K562 (cell line): ENCODE results near the gene ZNF277.

Experiments
- ARNT ChIP-seq, 2 experiments: fragments of 450-650 bp; IDR thresholded peaks; 2 replicates each; pipeline ENCODE4 v1.6.1; 2016; ENCODE audit warnings: mild to moderate bottlenecking in 1 of 2
- FOXJ3 ChIP-seq: sonication (generic); formaldehyde crosslinking; IDR thresholded peaks from 2 replicates; pipeline ENCODE4 v1.4.0; 2020; ENCODE audit warnings: mild to moderate bottlenecking, missing genetic modification reagents
- HNRNPLL ChIP-seq: fragments of 200-400 bp; formaldehyde crosslinking; IDR thresholded peaks from 2 replicates; pipeline ENCODE4 v1.6.1; 2017; ENCODE audit warnings: low read length, low read depth, mild to moderate bottlenecking; ENCODE audit not compliant: poor library complexity, severe bottlenecking
- MYC ChIP-seq, 2 experiments: fragments of 250-450 bp in 1 of 2; sonication (Bioruptor Pico) in 1 of 2; IDR thresholded peaks; 2 replicates each; pipeline versions ENCODE4 v1.5.1 to v1.6.1; 2012 to 2021; ENCODE audit warnings: low read depth in 2 of 2, borderline replicate concordance in 1 of 2, improper control_type of control experiment in 1 of 2, low read length in 1 of 2, mild to moderate bottlenecking in 1 of 2, moderate library complexity in 1 of 2
- POLR2A ChIP-seq: fragments of 450-650 bp; conservative IDR thresholded peaks from 2 replicates; pipeline ENCODE4 v1.6.1; 2016
- PTTG1 ChIP-seq: fragments of 450-650 bp; IDR thresholded peaks from 2 replicates; pipeline ENCODE4 v1.6.1; 2016; ENCODE audit warnings: low read depth, mild to moderate bottlenecking, missing genetic modification characterization, missing compliant biosample characterization
- ZFX ChIP-seq: sonication (generic); formaldehyde crosslinking; IDR thresholded peaks from 2 replicates; pipeline ENCODE4 v1.8.0; 2022; ENCODE audit warnings: mild to moderate bottlenecking, missing genetic modification reagents, moderate library complexity
- ZSCAN29 ChIP-seq: fragments of 450-650 bp; IDR thresholded peaks from 2 replicates; pipeline ENCODE4 v1.6.1; 2017
- TF ChIP-seq, protein P1 (sequence below): fragments of 250-450 bp; sonication (Bioruptor Pico); IDR thresholded peaks from 2 replicates; pipeline ENCODE4 v1.5.0; 2020; ENCODE audit warnings: mild to moderate bottlenecking
- TF ChIP-seq, protein P2 (sequence below), 3 experiments: IDR thresholded peaks in 2 of 3; conservative IDR thresholded peaks in 1 of 3; 2 replicates each; pipeline ENCODE4 v1.5.1; 2011 to 2012; ENCODE audit warnings: low read length in 3 of 3, mild to moderate bottlenecking in 3 of 3, control low read depth in 2 of 3, improper control_type of control experiment in 1 of 3, inconsistent platforms in 1 of 3, low read depth in 1 of 3, mixed read lengths in 1 of 3, moderate library complexity in 1 of 3; ENCODE audit not compliant: insufficient read depth in 2 of 3
- TF ChIP-seq, protein P3 (sequence below): sonication (generic); formaldehyde crosslinking; IDR thresholded peaks from 2 replicates; pipeline ENCODE4 v1.8.1; 2022; ENCODE audit warnings: missing genetic modification reagents
- TF ChIP-seq, protein P4 (sequence below): fragments of 450-650 bp; IDR thresholded peaks from 2 replicates; pipeline ENCODE4 v1.7.0; 2016; ENCODE audit warnings: borderline replicate concordance
- TF ChIP-seq, protein P5 (sequence below): sonication (generic); formaldehyde crosslinking; IDR thresholded peaks from 2 replicates; pipeline ENCODE4 v1.8.0; 2022; ENCODE audit warnings: missing genetic modification reagents, mild to moderate bottlenecking, borderline replicate concordance
- TF ChIP-seq, protein P6 (sequence below): fragments of 250-450 bp; sonication (Bioruptor Pico); IDR thresholded peaks from 2 replicates; pipeline ENCODE4 v1.4.0; 2020; ENCODE audit warnings: borderline replicate concordance

DNA sequence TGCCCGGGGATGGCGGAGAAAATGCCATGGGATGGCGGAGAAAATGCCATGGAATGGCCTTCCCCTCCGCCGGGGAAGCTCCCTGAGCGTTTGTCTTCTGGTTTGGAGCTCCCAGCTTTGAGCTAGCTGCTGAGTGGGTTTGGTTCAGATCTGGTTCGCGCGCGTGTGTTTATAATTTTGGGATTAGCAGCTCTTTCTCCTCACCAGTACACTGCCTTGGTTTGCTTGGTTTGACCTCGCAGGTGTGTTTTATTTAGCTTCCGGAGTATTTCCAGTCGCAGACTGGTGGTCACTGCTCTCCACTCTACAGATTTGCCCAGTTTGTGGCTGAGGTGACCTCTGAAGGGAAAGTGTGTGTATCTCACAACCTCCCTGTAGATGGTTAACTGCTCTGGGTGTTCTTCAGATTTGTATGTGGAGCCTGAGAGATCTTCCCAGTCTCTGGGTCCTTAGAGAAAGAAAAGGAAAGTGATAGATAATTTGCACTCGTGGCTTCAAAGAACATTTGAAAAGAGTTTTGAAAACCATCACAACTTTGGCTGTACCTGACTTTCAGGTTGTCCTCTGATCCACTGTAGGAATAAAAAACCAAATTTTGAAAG is 597 bp downstream of the ZNF277 start:
- no peak for TF ChIP-seq MYC (IDR thresholded peaks at IDR 0.05; ENCODE audit: low read depth, low read length)
- TF ChIP-seq MYC (CRISPR knock-in tag; IDR thresholded peaks at IDR 0.05; ENCODE audit: borderline replicate concordance, low read depth) = no peak
- TF ChIP-seq, protein P1, sequence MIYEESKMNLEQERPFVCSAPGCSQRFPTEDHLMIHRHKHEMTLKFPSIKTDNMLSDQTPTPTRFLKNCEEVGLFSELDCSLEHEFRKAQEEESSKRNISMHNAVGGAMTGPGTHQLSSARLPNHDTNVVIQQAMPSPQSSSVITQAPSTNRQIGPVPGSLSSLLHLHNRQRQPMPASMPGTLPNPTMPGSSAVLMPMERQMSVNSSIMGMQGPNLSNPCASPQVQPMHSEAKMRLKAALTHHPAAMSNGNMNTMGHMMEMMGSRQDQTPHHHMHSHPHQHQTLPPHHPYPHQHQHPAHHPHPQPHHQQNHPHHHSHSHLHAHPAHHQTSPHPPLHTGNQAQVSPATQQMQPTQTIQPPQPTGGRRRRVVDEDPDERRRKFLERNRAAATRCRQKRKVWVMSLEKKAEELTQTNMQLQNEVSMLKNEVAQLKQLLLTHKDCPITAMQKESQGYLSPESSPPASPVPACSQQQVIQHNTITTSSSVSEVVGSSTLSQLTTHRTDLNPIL (CRISPR knock-in tag) = no peak
- no peak for TF ChIP-seq FOXJ3 (CRISPR knock-in tag)
- TF ChIP-seq, protein P2, sequence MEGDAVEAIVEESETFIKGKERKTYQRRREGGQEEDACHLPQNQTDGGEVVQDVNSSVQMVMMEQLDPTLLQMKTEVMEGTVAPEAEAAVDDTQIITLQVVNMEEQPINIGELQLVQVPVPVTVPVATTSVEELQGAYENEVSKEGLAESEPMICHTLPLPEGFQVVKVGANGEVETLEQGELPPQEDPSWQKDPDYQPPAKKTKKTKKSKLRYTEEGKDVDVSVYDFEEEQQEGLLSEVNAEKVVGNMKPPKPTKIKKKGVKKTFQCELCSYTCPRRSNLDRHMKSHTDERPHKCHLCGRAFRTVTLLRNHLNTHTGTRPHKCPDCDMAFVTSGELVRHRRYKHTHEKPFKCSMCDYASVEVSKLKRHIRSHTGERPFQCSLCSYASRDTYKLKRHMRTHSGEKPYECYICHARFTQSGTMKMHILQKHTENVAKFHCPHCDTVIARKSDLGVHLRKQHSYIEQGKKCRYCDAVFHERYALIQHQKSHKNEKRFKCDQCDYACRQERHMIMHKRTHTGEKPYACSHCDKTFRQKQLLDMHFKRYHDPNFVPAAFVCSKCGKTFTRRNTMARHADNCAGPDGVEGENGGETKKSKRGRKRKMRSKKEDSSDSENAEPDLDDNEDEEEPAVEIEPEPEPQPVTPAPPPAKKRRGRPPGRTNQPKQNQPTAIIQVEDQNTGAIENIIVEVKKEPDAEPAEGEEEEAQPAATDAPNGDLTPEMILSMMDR (IDR thresholded peaks at IDR 0.05 in 2 of 3, conservative IDR thresholded peaks at IDR 0.05 in 1 of 3; ENCODE audit: insufficient read depth in 2 of 3, low read depth in 1 of 3, low read length in 3 of 3) = no peak
- no peak for TF ChIP-seq ARNT (IDR thresholded peaks at IDR 0.05)
- TF ChIP-seq, protein P3, sequence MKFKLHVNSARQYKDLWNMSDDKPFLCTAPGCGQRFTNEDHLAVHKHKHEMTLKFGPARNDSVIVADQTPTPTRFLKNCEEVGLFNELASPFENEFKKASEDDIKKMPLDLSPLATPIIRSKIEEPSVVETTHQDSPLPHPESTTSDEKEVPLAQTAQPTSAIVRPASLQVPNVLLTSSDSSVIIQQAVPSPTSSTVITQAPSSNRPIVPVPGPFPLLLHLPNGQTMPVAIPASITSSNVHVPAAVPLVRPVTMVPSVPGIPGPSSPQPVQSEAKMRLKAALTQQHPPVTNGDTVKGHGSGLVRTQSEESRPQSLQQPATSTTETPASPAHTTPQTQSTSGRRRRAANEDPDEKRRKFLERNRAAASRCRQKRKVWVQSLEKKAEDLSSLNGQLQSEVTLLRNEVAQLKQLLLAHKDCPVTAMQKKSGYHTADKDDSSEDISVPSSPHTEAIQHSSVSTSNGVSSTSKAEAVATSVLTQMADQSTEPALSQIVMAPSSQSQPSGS (CRISPR knock-in tag) = no peak
- no peak for TF ChIP-seq ZSCAN29
- TF ChIP-seq, protein P4, sequence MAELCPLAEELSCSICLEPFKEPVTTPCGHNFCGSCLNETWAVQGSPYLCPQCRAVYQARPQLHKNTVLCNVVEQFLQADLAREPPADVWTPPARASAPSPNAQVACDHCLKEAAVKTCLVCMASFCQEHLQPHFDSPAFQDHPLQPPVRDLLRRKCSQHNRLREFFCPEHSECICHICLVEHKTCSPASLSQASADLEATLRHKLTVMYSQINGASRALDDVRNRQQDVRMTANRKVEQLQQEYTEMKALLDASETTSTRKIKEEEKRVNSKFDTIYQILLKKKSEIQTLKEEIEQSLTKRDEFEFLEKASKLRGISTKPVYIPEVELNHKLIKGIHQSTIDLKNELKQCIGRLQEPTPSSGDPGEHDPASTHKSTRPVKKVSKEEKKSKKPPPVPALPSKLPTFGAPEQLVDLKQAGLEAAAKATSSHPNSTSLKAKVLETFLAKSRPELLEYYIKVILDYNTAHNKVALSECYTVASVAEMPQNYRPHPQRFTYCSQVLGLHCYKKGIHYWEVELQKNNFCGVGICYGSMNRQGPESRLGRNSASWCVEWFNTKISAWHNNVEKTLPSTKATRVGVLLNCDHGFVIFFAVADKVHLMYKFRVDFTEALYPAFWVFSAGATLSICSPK = no peak
- TF ChIP-seq POLR2A = no peak
- TF ChIP-seq, protein P5, sequence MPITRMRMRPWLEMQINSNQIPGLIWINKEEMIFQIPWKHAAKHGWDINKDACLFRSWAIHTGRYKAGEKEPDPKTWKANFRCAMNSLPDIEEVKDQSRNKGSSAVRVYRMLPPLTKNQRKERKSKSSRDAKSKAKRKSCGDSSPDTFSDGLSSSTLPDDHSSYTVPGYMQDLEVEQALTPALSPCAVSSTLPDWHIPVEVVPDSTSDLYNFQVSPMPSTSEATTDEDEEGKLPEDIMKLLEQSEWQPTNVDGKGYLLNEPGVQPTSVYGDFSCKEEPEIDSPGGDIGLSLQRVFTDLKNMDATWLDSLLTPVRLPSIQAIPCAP = no peak
- no peak for TF ChIP-seq PTTG1 (tag)
- no peak; the same call in 1 of the 2 replicates for TF ChIP-seq ZFX
- TF ChIP-seq, protein P6, sequence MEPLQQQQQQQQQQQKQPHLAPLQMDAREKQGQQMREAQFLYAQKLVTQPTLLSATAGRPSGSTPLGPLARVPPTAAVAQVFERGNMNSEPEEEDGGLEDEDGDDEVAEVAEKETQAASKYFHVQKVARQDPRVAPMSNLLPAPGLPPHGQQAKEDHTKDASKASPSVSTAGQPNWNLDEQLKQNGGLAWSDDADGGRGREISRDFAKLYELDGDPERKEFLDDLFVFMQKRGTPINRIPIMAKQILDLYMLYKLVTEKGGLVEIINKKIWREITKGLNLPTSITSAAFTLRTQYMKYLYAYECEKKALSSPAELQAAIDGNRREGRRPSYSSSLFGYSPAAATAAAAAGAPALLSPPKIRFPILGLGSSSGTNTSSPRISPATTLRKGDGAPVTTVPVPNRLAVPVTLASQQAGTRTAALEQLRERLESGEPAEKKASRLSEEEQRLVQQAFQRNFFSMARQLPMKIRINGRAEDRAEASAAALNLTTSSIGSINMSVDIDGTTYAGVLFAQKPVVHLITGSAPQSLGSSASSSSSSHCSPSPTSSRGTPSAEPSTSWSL = no peak
- TF ChIP-seq HNRNPLL = no peak
